Activated T-helper 2 cell treated with anti-CD3 and anti-CD28 coated beads, Interferon-gamma antibody, Interleukin-2, Interleukin-4, amounts not matched to agents 10 μg/mL and 5 μg/mL and 100 μg/mL, durations not matched to agents 14 hours and 24 hours and 36 hours (primary cell): ENCODE results near the gene PHETA1. TPM values are rescaled to one million over a fixed set of nuclear protein-coding genes. Genes with fewer than 3 reads are reported as not detected.
A peak's percentile ranks its signal among the peaks of the same experiment; 100 is the strongest.

ENCODE experiments used
- DNase-seq: peaks from one replicate; pipeline ENCODE4 v3.0.0; 2021; ENCODE audit warnings: low spot score
- H3K27ac Mint-ChIP-seq: one replicate; pipeline ENCODE4 v1.8.0; 2021; ENCODE audit warnings: mixed read lengths
- H3K27me3 Mint-ChIP-seq: one replicate; pipeline ENCODE4 v1.8.0; 2021; ENCODE audit warnings: low read depth, mixed read lengths
- H3K36me3 Mint-ChIP-seq: one replicate; pipeline ENCODE4 v1.8.0; 2021; ENCODE audit warnings: low read depth, mixed read lengths
- H3K4me1 Mint-ChIP-seq: one replicate; pipeline ENCODE4 v1.8.0; 2021; ENCODE audit warnings: low read depth, mixed read lengths
- H3K4me3 Mint-ChIP-seq: one replicate; pipeline ENCODE4 v1.8.0; 2021; ENCODE audit warnings: low read depth, mild to moderate bottlenecking, moderate library complexity, mixed read lengths
- H3K9me3 Mint-ChIP-seq: one replicate; pipeline ENCODE4 v1.8.0; 2021; ENCODE audit warnings: mixed read lengths
- intact Hi-C: fragments of 100-400 bp; cut with micrococcal nuclease; formaldehyde crosslinking; loops from one replicate; pipeline ENCODE4 v1.15.1; 2023
- total RNA-seq: library from RNA; stranded (reverse); gene quantifications from 2 replicates; pipeline ENCODE4 v1.2.3, GENCODE V29; 2022

The PHETA1 gene
- total RNA-seq, 1 donor from 2014 or later: 3.9 TPM

- no peak overlapping the region for H3K27ac Mint-ChIP-seq
- peaks cover 3% of the 10 kb centered on the region for H3K4me1 Mint-ChIP-seq
- peaks cover 2% of the 10 kb centered on the region for H3K27me3 Mint-ChIP-seq
- no peaks in the 10 kb centered on the region for H3K9me3 Mint-ChIP-seq
- H3K36me3 Mint-ChIP-seq: no peaks in the 10 kb centered on the region
- no peak for DNase-seq
- H3K4me3 Mint-ChIP-seq: no peak overlapping the region
- intact Hi-C loops: loop anchor here (10.0 kb wide), 1 partner anchor 292 kb away; no protein-coding TSS in a partner anchor
These were observed 52.2 kb downstream of the PHETA1 start for GRCh38 chr12:111316671-111317070.

GRCh38 chr12:111314953-111315539 lies 53.8 kb downstream of the PHETA1 start:
- Mint-ChIP-seq H3K9me3 (no peaks in the 10 kb centered on the region), H3K27me3 (peaks cover 2% of the 10 kb centered on the region), H3K4me3 (no peak overlapping the region), H3K4me1 (peaks cover 3% of the 10 kb centered on the region), H3K36me3 (no peaks in the 10 kb centered on the region), H3K27ac (no peak overlapping the region)
- no peak for DNase-seq
- intact Hi-C loops: loop anchor here (5.0 to 10.0 kb wide), 2 partner anchors 290 to 378 kb away; no protein-coding TSS in a partner anchor

- peaks cover 3% of the 10 kb centered on the region for H3K4me1 Mint-ChIP-seq
- H3K9me3 Mint-ChIP-seq: no peaks in the 10 kb centered on the region
- no peak overlapping the region for H3K27ac Mint-ChIP-seq
- no peak overlapping the region for H3K4me3 Mint-ChIP-seq
- peaks cover 2% of the 10 kb centered on the region for H3K27me3 Mint-ChIP-seq
- DNase-seq: peak; percentile 43
- intact Hi-C loops: loop anchor here (5.0 to 10.0 kb wide), 2 partner anchors 289 to 377 kb away; no protein-coding TSS in a partner anchor
- H3K36me3 Mint-ChIP-seq: no peaks in the 10 kb centered on the region
These were observed 55.0 kb downstream of the PHETA1 start for GRCh38 chr12:111313833-111314259.

GRCh38 chr12:111312708-111313107 lies 56.2 kb downstream of the PHETA1 start:
- DNase-seq: no peak
- intact Hi-C loops: loop anchor here (5.0 to 10.0 kb wide), 2 partner anchors 288 to 375 kb away; no protein-coding TSS in a partner anchor
- Mint-ChIP-seq H3K27ac (no peak overlapping the region), H3K27me3 (peaks cover 2% of the 10 kb centered on the region), H3K9me3 (no peaks in the 10 kb centered on the region), H3K4me3 (no peak overlapping the region), H3K36me3 (no peaks in the 10 kb centered on the region), H3K4me1 (peaks cover 3% of the 10 kb centered on the region)

- intact Hi-C loops: loop anchor here (5.0 to 10.0 kb wide), 2 partner anchors 287 to 375 kb away; no protein-coding TSS in a partner anchor
- no peak for DNase-seq
- H3K4me3 Mint-ChIP-seq: no peak overlapping the region
- H3K27me3 Mint-ChIP-seq: peaks cover 2% of the 10 kb centered on the region
- no peak overlapping the region for H3K27ac Mint-ChIP-seq
- H3K9me3 Mint-ChIP-seq: no peaks in the 10 kb centered on the region
- peaks cover 3% of the 10 kb centered on the region for H3K4me1 Mint-ChIP-seq
- no peaks in the 10 kb centered on the region for H3K36me3 Mint-ChIP-seq
These were observed 56.9 kb downstream of the PHETA1 start for GRCh38 chr12:111312016-111312415.

- Mint-ChIP-seq H3K9me3 (peaks cover 7% of the 10 kb centered on the region), H3K4me3 (no peak overlapping the region), H3K27me3 (peaks cover 2% of the 10 kb centered on the region), H3K27ac (no peak overlapping the region), H3K36me3 (no peaks in the 10 kb centered on the region), H3K4me1 (peaks cover 3% of the 10 kb centered on the region)
- intact Hi-C loops: loop anchor here (5.0 to 10.0 kb wide), 2 partner anchors 286 to 374 kb away; no protein-coding TSS in a partner anchor
- no peak for DNase-seq
These were observed 57.9 kb downstream of the PHETA1 start for GRCh38 chr12:111311011-111311410.

Other genes starting within 250 kb of the PHETA1 start
- 48.3 and 50.9 TPM in 2 replicates for gene SH2B3, start 36.8 kb upstream of the PHETA1 start, total RNA-seq
- 51.6 and 52.6 TPM in 2 replicates for gene ATXN2, start 230.2 kb upstream of the PHETA1 start, total RNA-seq